ENCODE data around the gene SLC17A8. TPM values are rescaled to one million over a fixed set of nuclear protein-coding genes. Genes with fewer than 3 reads are reported as not detected.

SLC17A8 gene
- polyA plus RNA-seq, 1 experiment = not detected

GRCh38 chr12:100388382-100388781, 31.5 kb downstream of the SLC17A8 start:
- TF ChIP-seq CTCF (IDR thresholded peaks at IDR 0.05; ENCODE audit: low read depth, low read length) = no peak
- POLR2A ChIA-PET = no interaction called here
- CTCF ChIA-PET = no interaction called here
- H3K4me3 ChIP-seq (ENCODE audit: low read depth, low read length) = no peak overlapping the region
- H3K27me3 ChIP-seq (ENCODE audit: control insufficient read depth, insufficient read depth, low read length) = no peaks in the 10 kb centered on the region
- no peak for DNase-seq (ENCODE audit: low read depth, low spot score)
- H3K27ac ChIP-seq (ENCODE audit: low read depth, low read length) = no peak overlapping the region
- no peaks in the 10 kb centered on the region for H3K9me3 ChIP-seq (ENCODE audit: control insufficient read depth, insufficient read depth, low read length)

GRCh38 chr12:100391856-100392255, 35.0 kb downstream of the SLC17A8 start:
- TF ChIP-seq CTCF (IDR thresholded peaks at IDR 0.05; ENCODE audit: low read depth, low read length) = no peak
- POLR2A ChIA-PET = no interaction called here
- no peak for DNase-seq (ENCODE audit: low read depth, low spot score)
- H3K9me3 ChIP-seq (ENCODE audit: control insufficient read depth, insufficient read depth, low read length) = no peaks in the 10 kb centered on the region
- no peak overlapping the region for H3K27ac ChIP-seq (ENCODE audit: low read depth, low read length)
- CTCF ChIA-PET = no interaction called here
- H3K4me3 ChIP-seq (ENCODE audit: low read depth, low read length) = no peak overlapping the region
- H3K27me3 ChIP-seq (ENCODE audit: control insufficient read depth, insufficient read depth, low read length) = no peaks in the 10 kb centered on the region

GRCh38 chr12:100393200-100393599, 36.3 kb downstream of the SLC17A8 start:
- ChIA-PET CTCF (interaction anchor here (0.8 kb wide), 1 partner anchor 11 kb away, joined by 3 read pairs; no protein-coding TSS in a partner anchor), POLR2A (interaction anchor here (1.1 kb wide), 1 partner anchor 42 kb away, joined by 3 read pairs; no protein-coding TSS in a partner anchor)
- no peaks in the 10 kb centered on the region for H3K27me3 ChIP-seq (ENCODE audit: control insufficient read depth, insufficient read depth, low read length)
- no peak overlapping the region for H3K4me3 ChIP-seq (ENCODE audit: low read depth, low read length)
- no peak for TF ChIP-seq CTCF (IDR thresholded peaks at IDR 0.05; ENCODE audit: low read depth, low read length)
- no peak overlapping the region for H3K27ac ChIP-seq (ENCODE audit: low read depth, low read length)
- no peaks in the 10 kb centered on the region for H3K9me3 ChIP-seq (ENCODE audit: control insufficient read depth, insufficient read depth, low read length)
- no peak for DNase-seq (ENCODE audit: low read depth, low spot score)

- DNase-seq (ENCODE audit: low read depth, low spot score) = no peak
- Histone ChIP-seq H3K9me3 (ENCODE audit: control insufficient read depth, insufficient read depth, low read length) (no peaks in the 10 kb centered on the region), H3K4me3 (ENCODE audit: low read depth, low read length) (no peak overlapping the region), H3K27me3 (ENCODE audit: control insufficient read depth, insufficient read depth, low read length) (no peaks in the 10 kb centered on the region), H3K27ac (ENCODE audit: low read depth, low read length) (no peak overlapping the region)
- ChIA-PET POLR2A (no interaction called here), CTCF (interaction anchor here (1.7 kb wide), 1 partner anchor 9 kb away, joined by 7 read pairs; no protein-coding TSS in a partner anchor)
- no peak for TF ChIP-seq CTCF (IDR thresholded peaks at IDR 0.05; ENCODE audit: low read depth, low read length)
These were observed 38.9 kb downstream of the SLC17A8 start for GRCh38 chr12:100395811-100396210.

GRCh38 chr12:100398307-100398706, 41.4 kb downstream of the SLC17A8 start:
- no peak for DNase-seq (ENCODE audit: low read depth, low spot score)
- no peak overlapping the region for H3K4me3 ChIP-seq (ENCODE audit: low read depth, low read length)
- no peak for TF ChIP-seq CTCF (IDR thresholded peaks at IDR 0.05; ENCODE audit: low read depth, low read length)
- H3K27me3 ChIP-seq (ENCODE audit: control insufficient read depth, insufficient read depth, low read length) = no peaks in the 10 kb centered on the region
- CTCF ChIA-PET = interaction anchor here (0.7 kb wide), 1 partner anchor 13 kb away, joined by 4 read pairs; no protein-coding TSS in a partner anchor
- H3K9me3 ChIP-seq (ENCODE audit: control insufficient read depth, insufficient read depth, low read length) = no peaks in the 10 kb centered on the region
- no peak overlapping the region for H3K27ac ChIP-seq (ENCODE audit: low read depth, low read length)
- POLR2A ChIA-PET = no interaction called here

Data from AG04450 (cell line).